CD8-positive, alpha-beta memory T cell (primary cell): ENCODE data around the gene GSPT1. TPM values are rescaled to one million over a fixed set of nuclear protein-coding genes. Genes with fewer than 3 reads are reported as not detected.

Experiments used
- CTCF ChIA-PET: fragments of 350-600 bp; sonication (Branson Sonifier 250); formaldehyde crosslinking; loops from one replicate; lab custom pipeline; 2021; ENCODE audit warnings: antibody characterized with exemption; lab: Charles Lee
- POLR2A ChIA-PET: fragments of 350-600 bp; sonication (Branson Sonifier 250); formaldehyde crosslinking; loops from one replicate; lab custom pipeline; 2021; ENCODE audit warnings: antibody characterized with exemption; lab: Charles Lee
- DNase-seq, 5 donors: peaks; one replicate each; pipeline versions ENCODE4 v3.0.0 to v3.0.0-alpha.2; 2020 to 2022; ENCODE audit warnings: mixed read lengths in 1 of 5
- H3K27ac ChIP-seq: one replicate; pipeline ENCODE4 v1.7.0; 2013; ENCODE audit warnings: low read depth, mild to moderate bottlenecking, low read length, moderate library complexity
- H3K27me3 ChIP-seq: 2 replicates; pipeline ENCODE4 v1.7.0; 2013; ENCODE audit warnings: low read length, mild to moderate bottlenecking; ENCODE audit not compliant: insufficient read depth, poor library complexity, severe bottlenecking
- H3K36me3 ChIP-seq: 2 replicates; pipeline ENCODE4 v1.7.0; 2013; ENCODE audit warnings: mild to moderate bottlenecking, low read length, moderate library complexity; ENCODE audit not compliant: insufficient read depth
- H3K4me1 ChIP-seq: 2 replicates; pipeline ENCODE4 v1.7.0; 2013; ENCODE audit warnings: mild to moderate bottlenecking, low read length, moderate library complexity; ENCODE audit not compliant: insufficient read depth
- H3K4me3 ChIP-seq: 2 replicates; pipeline ENCODE4 v1.7.0; 2013; ENCODE audit warnings: mild to moderate bottlenecking, low read length
- H3K9me3 ChIP-seq: 2 replicates; pipeline ENCODE4 v1.7.0; 2013; ENCODE audit warnings: mild to moderate bottlenecking, low read length
- H3K27ac Mint-ChIP-seq, 8 donors: one replicate each; pipeline ENCODE4 v1.8.0; 2020 to 2021; ENCODE audit warnings: mixed read lengths in 8 of 8, mild to moderate bottlenecking in 6 of 8, inconsistent platforms in 3 of 8, moderate library complexity in 3 of 8
- H3K27me3 Mint-ChIP-seq, 2 donors: one replicate each; pipeline ENCODE4 v1.8.0; 2020 to 2021; ENCODE audit warnings: mixed read lengths in 2 of 2, mild to moderate bottlenecking in 1 of 2, moderate library complexity in 1 of 2
- H3K36me3 Mint-ChIP-seq, 3 donors: one replicate each; pipeline ENCODE4 v1.8.0; 2020 to 2021; ENCODE audit warnings: mixed read lengths in 3 of 3, inconsistent platforms in 1 of 3, mild to moderate bottlenecking in 1 of 3
- H3K4me1 Mint-ChIP-seq, 3 donors: one replicate each; pipeline ENCODE4 v1.8.0; 2020 to 2021; ENCODE audit warnings: mixed read lengths in 3 of 3, inconsistent platforms in 1 of 3, mild to moderate bottlenecking in 1 of 3
- H3K4me3 Mint-ChIP-seq, 7 donors: one replicate each; pipeline ENCODE4 v1.8.0; 2020 to 2021; ENCODE audit warnings: mixed read lengths in 7 of 7, mild to moderate bottlenecking in 6 of 7, moderate library complexity in 4 of 7, inconsistent platforms in 2 of 7
- H3K9me3 Mint-ChIP-seq, 5 donors: one replicate each; pipeline ENCODE4 v1.8.0; 2020 to 2022; ENCODE audit warnings: mixed read lengths in 5 of 5, mild to moderate bottlenecking in 3 of 5, moderate library complexity in 2 of 5, inconsistent platforms in 1 of 5
- polyA plus RNA-seq: library from polyadenylated mRNA; unstranded; fragments of 300-500 nt; fragmentation: Illumina TruSeq; gene quantifications from one replicate; pipeline ENCODE4 v1.2.3, GENCODE V29; 2021
- total RNA-seq, 2 experiments: library from RNA; stranded (reverse); gene quantifications; one replicate each; pipeline ENCODE4 v1.2.3, GENCODE V29; 2021

GSPT1 gene
- total and polyA plus RNA-seq, 3 experiments from 2014 or later: 90.8 to 237 (median 228) TPM

- H3K27me3 Mint-ChIP-seq: peaks cover 0 to 7% of the 10 kb centered on the region in 2 donors
- peak overlapping the region; percentile 89 to 95 (median 92) for H3K4me3 Mint-ChIP-seq
- Histone ChIP-seq H3K9me3 (no peaks in the 10 kb centered on the region), H3K4me3 (peak overlapping the region; percentile 47), H3K27ac (peak overlapping the region; percentile 45), H3K27me3 (no peaks in the 10 kb centered on the region), H3K36me3 (no peaks in the 10 kb centered on the region), H3K4me1 (peaks cover 25% of the 10 kb centered on the region)
- peaks cover 0 to 30% (median 0%) of the 10 kb centered on the region in 3 donors for H3K36me3 Mint-ChIP-seq
- H3K9me3 Mint-ChIP-seq: no peaks in the 10 kb centered on the region
- POLR2A ChIA-PET: interaction anchor here (1.3 to 1.7 kb wide), 2 partner anchors 60 to 65 kb away, joined by 5 to 7 read pairs; partner anchors contain the start of genes RSL1D1 and SNX29
- no peak for DNase-seq
- H3K27ac Mint-ChIP-seq: peak overlapping the region; percentile 73 to 98 (median 92)
- CTCF ChIA-PET: interaction anchor here (1.9 kb wide), 1 partner anchor 34 kb away, joined by 4 read pairs; no protein-coding TSS in a partner anchor
- H3K4me1 Mint-ChIP-seq: peaks cover 29 to 35% (median 30%) of the 10 kb centered on the region in 3 donors
Measured at GRCh38 chr16:11916524-11917285, 949 bp upstream of the GSPT1 start.

- H3K4me1 Mint-ChIP-seq: peaks cover 38 to 45% (median 41%) of the 10 kb centered on the region in 3 donors
Measured at GRCh38 chr16:11915114-11915643, 577 bp downstream of the GSPT1 start.

GRCh38 chr16:11914210-11915113, 1.3 kb downstream of the GSPT1 start:
- Mint-ChIP-seq H3K4me1 (peaks cover 41 to 53% (median 47%) of the 10 kb centered on the region in 3 donors), H3K27me3 (peaks cover 0 to 4% of the 10 kb centered on the region in 2 donors), H3K4me3 (peak overlapping the region; percentile 87 to 98 (median 96)), H3K27ac (peak overlapping the region; percentile 96 to 99 (median 97)), H3K9me3 (no peaks in the 10 kb centered on the region), H3K36me3 (peaks cover 0 to 38% (median 0%) of the 10 kb centered on the region in 3 donors)
- peak overlapping the region; percentile 64 for H3K4me3 ChIP-seq
- H3K27ac ChIP-seq: peak overlapping the region; percentile 68
- H3K36me3 ChIP-seq: no peaks in the 10 kb centered on the region
- ChIA-PET POLR2A (interaction anchor here (0.5 to 1.7 kb wide), 3 partner anchors 63 to 177 kb away, joined by 3 to 5 read pairs (median 5); partner anchors contain the start of genes RSL1D1 and SNX29), CTCF (interaction anchor here (1.9 kb wide), 1 partner anchor 32 kb away, joined by 4 read pairs; no protein-coding TSS in a partner anchor)
- DNase-seq: peak in 4 of 5 donors; percentile 5 to 60 (median 32)
- no peaks in the 10 kb centered on the region for H3K27me3 ChIP-seq
- H3K9me3 ChIP-seq: no peaks in the 10 kb centered on the region
- H3K4me1 ChIP-seq: peaks cover 41% of the 10 kb centered on the region

More at GRCh38 chr16:11915114-11915643, 577 bp downstream of the GSPT1 start:
- Mint-ChIP-seq H3K9me3 (no peaks in the 10 kb centered on the region), H3K4me3 (peak overlapping the region; percentile 92 to 98 (median 96)), H3K27ac (peak overlapping the region in 7 of 8 donors; percentile 96 to 99 (median 97)), H3K27me3 (peaks cover 0 to 4% of the 10 kb centered on the region in 2 donors), H3K36me3 (peaks cover 0 to 37% (median 0%) of the 10 kb centered on the region in 3 donors)
- CTCF ChIA-PET: interaction anchor here (1.9 kb wide), 1 partner anchor 32 kb away, joined by 4 read pairs; no protein-coding TSS in a partner anchor
- Histone ChIP-seq H3K27ac (peak overlapping the region; percentile 68), H3K36me3 (no peaks in the 10 kb centered on the region), H3K4me3 (peak overlapping the region; percentile 64), H3K4me1 (peaks cover 35% of the 10 kb centered on the region), H3K9me3 (no peaks in the 10 kb centered on the region), H3K27me3 (no peaks in the 10 kb centered on the region)
- POLR2A ChIA-PET: interaction anchor here (0.6 to 1.7 kb wide), 4 partner anchors 64 to 172 kb away, joined by 3 to 7 read pairs (median 6); partner anchors contain the start of genes RSL1D1, TXNDC11 and ZC3H7A
- peak in 2 of 5 donors; percentile 15 to 64 for DNase-seq

GRCh38 chr16:11913425-11914079, 2.2 kb downstream of the GSPT1 start:
- H3K36me3 Mint-ChIP-seq: peaks cover 0 to 45% (median 0%) of the 10 kb centered on the region in 3 donors
- peak overlapping the region; percentile 96 to 99 (median 97) for H3K27ac Mint-ChIP-seq
- DNase-seq: peak; percentile 8 to 79 (median 60)
- peaks cover 49 to 60% (median 55%) of the 10 kb centered on the region in 3 donors for H3K4me1 Mint-ChIP-seq
- H3K27me3 Mint-ChIP-seq: peaks cover 0 to 4% of the 10 kb centered on the region in 2 donors
- ChIA-PET CTCF (no interaction called here), POLR2A (interaction anchor here (0.6 kb wide), 1 partner anchor 64 kb away, joined by 3 read pairs; the partner anchor contains the start of gene SNX29)
- H3K9me3 Mint-ChIP-seq: no peaks in the 10 kb centered on the region
- peaks cover 46% of the 10 kb centered on the region for H3K4me1 ChIP-seq
- H3K27ac ChIP-seq: peak overlapping the region; percentile 68
- peak overlapping the region; percentile 87 to 98 (median 96) for H3K4me3 Mint-ChIP-seq
- no peaks in the 10 kb centered on the region for H3K36me3 ChIP-seq
- no peaks in the 10 kb centered on the region for H3K9me3 ChIP-seq
- H3K27me3 ChIP-seq: no peaks in the 10 kb centered on the region
- H3K4me3 ChIP-seq: peak overlapping the region; percentile 64

- peak overlapping the region in 4 of 7 donors; percentile 3 to 57 (median 37) for H3K4me3 Mint-ChIP-seq
Measured at GRCh38 chr16:11909653-11910545, 5.9 kb downstream of the GSPT1 start.

GRCh38 chr16:11907160-11907970, 8.4 kb downstream of the GSPT1 start:
- H3K4me1 Mint-ChIP-seq: peaks cover 52 to 82% (median 71%) of the 10 kb centered on the region in 3 donors
- H3K4me3 Mint-ChIP-seq: no peak overlapping the region
- CTCF ChIA-PET: no interaction called here

More at GRCh38 chr16:11909653-11910545, 5.9 kb downstream of the GSPT1 start:
- H3K36me3 Mint-ChIP-seq: peaks cover 0 to 68% (median 1%) of the 10 kb centered on the region in 3 donors
- H3K27ac Mint-ChIP-seq: peak overlapping the region in 6 of 8 donors; percentile 8 to 64 (median 38)
- no peak overlapping the region for H3K27ac ChIP-seq
- no peaks in the 10 kb centered on the region for H3K36me3 ChIP-seq
- POLR2A ChIA-PET: no interaction called here
- no peaks in the 10 kb centered on the region for H3K9me3 Mint-ChIP-seq
- CTCF ChIA-PET: no interaction called here
- H3K27me3 ChIP-seq: no peaks in the 10 kb centered on the region
- peaks cover 65 to 80% (median 78%) of the 10 kb centered on the region in 3 donors for H3K4me1 Mint-ChIP-seq
- peaks cover 45% of the 10 kb centered on the region for H3K4me1 ChIP-seq
- H3K9me3 ChIP-seq: no peaks in the 10 kb centered on the region
- H3K4me3 ChIP-seq: no peak overlapping the region
- H3K27me3 Mint-ChIP-seq: no peaks in the 10 kb centered on the region
- DNase-seq: no peak

More at GRCh38 chr16:11907160-11907970, 8.4 kb downstream of the GSPT1 start:
- H3K9me3 Mint-ChIP-seq: no peaks in the 10 kb centered on the region
- H3K27me3 Mint-ChIP-seq: no peaks in the 10 kb centered on the region
- H3K36me3 Mint-ChIP-seq: peaks cover 0 to 59% (median 5%) of the 10 kb centered on the region in 3 donors
- DNase-seq: no peak
- Histone ChIP-seq H3K27me3 (no peaks in the 10 kb centered on the region), H3K27ac (no peak overlapping the region), H3K4me3 (no peak overlapping the region), H3K4me1 (peaks cover 31% of the 10 kb centered on the region), H3K9me3 (no peaks in the 10 kb centered on the region), H3K36me3 (no peaks in the 10 kb centered on the region)
- POLR2A ChIA-PET: no interaction called here
- H3K27ac Mint-ChIP-seq: peak overlapping the region in 2 of 8 donors; percentile 15 to 60
